H9 (cell line): ENCODE data around the gene EPSTI1. TPM values are rescaled to one million over a fixed set of nuclear protein-coding genes. Genes with fewer than 3 reads are reported as not detected.

Source experiments
- DNase-seq: peaks from one replicate; pipeline ENCODE4 v3.0.0-alpha.2; 2017
- H2AFZ ChIP-seq: one replicate; pipeline ENCODE4 v1.6.1; 2013; ENCODE audit warnings: mild to moderate bottlenecking, low read length, control low read depth, moderate library complexity
- H2AK5ac ChIP-seq: 2 replicates; pipeline ENCODE4 v1.6.1; 2013; ENCODE audit warnings: low read length, control low read depth, mixed read lengths; ENCODE audit not compliant: insufficient read length
- H2BK120ac ChIP-seq: one replicate; pipeline ENCODE4 v1.6.1; 2013; ENCODE audit warnings: low read depth, mild to moderate bottlenecking, low read length, control low read depth, inconsistent platforms; ENCODE audit not compliant: poor library complexity, severe bottlenecking
- H2BK12ac ChIP-seq: 2 replicates; pipeline ENCODE4 v1.6.1; 2013; ENCODE audit warnings: low read length, control low read depth, mixed read lengths, low read depth; ENCODE audit not compliant: insufficient read length
- H2BK15ac ChIP-seq: 2 replicates; pipeline ENCODE4 v1.6.1; 2013; ENCODE audit warnings: low read depth, low read length, control low read depth
- H2BK20ac ChIP-seq: one replicate; pipeline ENCODE4 v1.6.1; 2013; ENCODE audit warnings: low read depth, mild to moderate bottlenecking, low read length, control low read depth, inconsistent platforms; ENCODE audit not compliant: poor library complexity, severe bottlenecking
- H2BK5ac ChIP-seq: 2 replicates; pipeline ENCODE4 v1.6.1; 2013; ENCODE audit warnings: low read length, control low read depth, mixed read lengths; ENCODE audit not compliant: insufficient read length
- H3K14ac ChIP-seq: 2 replicates; pipeline ENCODE4 v1.6.1; 2013; ENCODE audit warnings: low read length, control low read depth; ENCODE audit not compliant: insufficient read depth
- H3K18ac ChIP-seq: 2 replicates; pipeline ENCODE4 v1.6.1; 2013; ENCODE audit warnings: low read depth, mild to moderate bottlenecking, mixed read lengths, low read length, control low read depth; ENCODE audit not compliant: insufficient read length
- H3K23ac ChIP-seq: 2 replicates; pipeline ENCODE4 v1.6.1; 2013; ENCODE audit warnings: low read length, control low read depth, mixed read lengths, low read depth; ENCODE audit not compliant: insufficient read length
- H3K23me2 ChIP-seq: 2 replicates; pipeline ENCODE4 v1.6.1; 2013; ENCODE audit warnings: low read depth, mild to moderate bottlenecking, mixed read lengths, low read length, control low read depth; ENCODE audit not compliant: insufficient read length, poor library complexity, severe bottlenecking
- H3K27ac ChIP-seq: 2 replicates; pipeline ENCODE4 v1.5.1; 2013; ENCODE audit warnings: low read length, control low read depth, mixed read lengths, low read depth; ENCODE audit not compliant: insufficient read length
- H3K27me3 ChIP-seq: 2 replicates; pipeline ENCODE4 v1.6.1; 2013; ENCODE audit warnings: low read length, control low read depth, inconsistent platforms; ENCODE audit not compliant: insufficient read depth
- H3K4ac ChIP-seq: 2 replicates; pipeline ENCODE4 v1.6.1; 2013; ENCODE audit warnings: low read depth, mild to moderate bottlenecking, control low read depth, inconsistent platforms, low read length, moderate library complexity
- H3K4me1 ChIP-seq: 2 replicates; pipeline ENCODE4 v1.6.1; 2013; ENCODE audit warnings: low read length, control low read depth, inconsistent platforms; ENCODE audit not compliant: insufficient read depth
- H3K4me2 ChIP-seq: 2 replicates; pipeline ENCODE4 v1.6.1; 2013; ENCODE audit warnings: low read length, control low read depth, mixed read lengths; ENCODE audit not compliant: insufficient read length, insufficient read depth
- H3K56ac ChIP-seq: 2 replicates; pipeline ENCODE4 v1.6.1; 2013; ENCODE audit warnings: low read depth, mild to moderate bottlenecking, mixed read lengths, low read length, control low read depth; ENCODE audit not compliant: insufficient read length
- H3K79me1 ChIP-seq: 2 replicates; pipeline ENCODE4 v1.6.1; 2013; ENCODE audit warnings: low read depth, mild to moderate bottlenecking, moderate library complexity, low read length, control low read depth, inconsistent platforms; ENCODE audit not compliant: insufficient read depth, poor library complexity, severe bottlenecking
- H3K79me2 ChIP-seq: 2 replicates; pipeline ENCODE4 v1.6.1; 2013; ENCODE audit warnings: low read length, control low read depth, inconsistent platforms; ENCODE audit not compliant: insufficient read depth
- H3K9ac ChIP-seq: 2 replicates; pipeline ENCODE4 v1.6.1; 2013; ENCODE audit warnings: low read length, control low read depth, mixed read lengths; ENCODE audit not compliant: insufficient read length; ENCODE audit errors: extremely low read depth
- H3K9me3 ChIP-seq: one replicate; pipeline ENCODE4 v1.6.1; 2013; ENCODE audit warnings: low read depth, low read length, inconsistent platforms; ENCODE audit not compliant: control insufficient read depth
- H3T11ph ChIP-seq: one replicate; pipeline ENCODE4 v1.6.1; 2013; ENCODE audit warnings: mild to moderate bottlenecking, low read length, control low read depth, inconsistent platforms
- H4K20me1 ChIP-seq: one replicate; pipeline ENCODE4 v1.6.1; 2013; ENCODE audit not compliant: control insufficient read depth, insufficient read length, insufficient read depth
- H4K5ac ChIP-seq: 2 replicates; pipeline ENCODE4 v1.6.1; 2013; ENCODE audit warnings: low read depth, mild to moderate bottlenecking, mixed read lengths, low read length, control low read depth; ENCODE audit not compliant: insufficient read length
- H4K8ac ChIP-seq: replicated peaks from 2 replicates; pipeline ENCODE4 v1.6.1; 2013; ENCODE audit warnings: low read length, control low read depth, mixed read lengths, low read depth; ENCODE audit not compliant: insufficient read length
- H4K91ac ChIP-seq: 2 replicates; pipeline ENCODE4 v1.6.1; 2013; ENCODE audit warnings: low read depth, mild to moderate bottlenecking, moderate library complexity, mixed read lengths, low read length, control low read depth; ENCODE audit not compliant: insufficient read length
- H3K27ac Mint-ChIP-seq, 3 experiments: 2 replicates in 2 of 3; 3 replicates in 1 of 3; pipeline ENCODE4 v1.8.0; 2020 to 2021; ENCODE audit warnings: mixed read lengths in 3 of 3, mild to moderate bottlenecking in 1 of 3, moderate library complexity in 1 of 3
- H3K27me3 Mint-ChIP-seq: 2 replicates; pipeline ENCODE4 v1.8.0; 2021; ENCODE audit warnings: low read depth, mild to moderate bottlenecking, moderate library complexity, mixed read lengths
- H3K36me3 Mint-ChIP-seq, 3 experiments: 2 replicates in 2 of 3; 3 replicates in 1 of 3; pipeline ENCODE4 v1.8.0; 2020 to 2021; ENCODE audit warnings: low read depth in 3 of 3, mixed read lengths in 3 of 3; ENCODE audit not compliant: insufficient read depth in 1 of 3
- H3K4me1 Mint-ChIP-seq, 2 experiments: 2 replicates each; pipeline ENCODE4 v1.8.0; 2020; ENCODE audit warnings: mixed read lengths in 2 of 2
- H3K4me3 Mint-ChIP-seq, 2 experiments: 2 replicates in 1 of 2; 3 replicates in 1 of 2; pipeline ENCODE4 v1.8.0; 2020 to 2021; ENCODE audit warnings: mild to moderate bottlenecking in 2 of 2, mixed read lengths in 2 of 2, moderate library complexity in 1 of 2
- H3K9me3 Mint-ChIP-seq, 2 experiments: 2 replicates in 1 of 2; 3 replicates in 1 of 2; pipeline ENCODE4 v1.8.0; 2020; ENCODE audit warnings: mild to moderate bottlenecking in 2 of 2, mixed read lengths in 2 of 2, moderate library complexity in 1 of 2
- CTCF ChIP-seq: fragments of 200-600 bp; sonication (generic); conservative IDR thresholded peaks from 3 replicates; pipeline ENCODE4 v1.8.0; 2021; ENCODE audit warnings: antibody characterized with exemption, mild to moderate bottlenecking
- WGBS: extraction: QIAGEN DNeasy Blood & Tissue Kit; methylation state at CpG from one replicate; pipeline ENCODE4 v1.1.7; 2013; ENCODE audit warnings: missing lambda C conversion rate, low lambda C conversion rate, mixed read lengths; ENCODE audit not compliant: insufficient read length; ENCODE audit errors: extremely low coverage; 5-methylcytosine and 5-hydroxymethylcytosine counted together
- total RNA-seq: library from RNA; stranded (reverse); gene quantifications from 2 replicates; pipeline ENCODE4 v1.2.1, GENCODE V29; 2021

EPSTI1 gene
- total RNA-seq, 1 experiment from 2014 or later, result 0.70 TPM

- Histone ChIP-seq H3K14ac (no peak overlapping the region), H4K5ac (no peak overlapping the region), H3K27ac (peak overlapping the region; percentile 13), H2BK12ac (no peak overlapping the region), H3T11ph (no peak overlapping the region), H3K79me2 (no peaks in the 10 kb centered on the region), H4K20me1 (no peaks in the 10 kb centered on the region), H3K4ac (no peak overlapping the region), H2AK5ac (no peak overlapping the region), H2BK120ac (no peak overlapping the region), H3K18ac (no peak overlapping the region), H2BK20ac (no peak overlapping the region), H3K23me2 (no peaks in the 10 kb centered on the region), H4K91ac (no peak overlapping the region), H2AFZ (no peak overlapping the region), H3K56ac (no peak overlapping the region), H3K4me1 (no peaks in the 10 kb centered on the region; the same call in 1 of the 2 replicates), H3K23ac (no peak overlapping the region), H2BK15ac (no peak overlapping the region), H3K79me1 (no peaks in the 10 kb centered on the region), H3K4me2 (no peak overlapping the region), H3K27me3 (no peaks in the 10 kb centered on the region), H2BK5ac (no peak overlapping the region), H3K9me3 (no peaks in the 10 kb centered on the region), H3K9ac (no peak overlapping the region), H4K8ac (no peak overlapping the region)
- no CpG with 5 or more reads among the region's 2 CpGs for WGBS
- no peak overlapping the region for H3K27ac Mint-ChIP-seq
- H3K9me3 Mint-ChIP-seq, result no peaks in the 10 kb centered on the region
- peaks cover 3 to 5% of the 10 kb centered on the region in 2 experiments; a peak in 2 of 4 replicates for H3K4me1 Mint-ChIP-seq
- H3K4me3 Mint-ChIP-seq, result no peak overlapping the region
- peaks cover 13 to 25% (median 17%) of the 10 kb centered on the region in 3 experiments; a peak in 6 of 7 replicates for H3K36me3 Mint-ChIP-seq
- no peak for TF ChIP-seq CTCF
- DNase-seq, result no peak
- H3K27me3 Mint-ChIP-seq, result no peaks in the 10 kb centered on the region
These were observed 142.8 kb downstream of the EPSTI1 start for GRCh38 chr13:42849200-42849599.
